PC-9 (cell line): ENCODE results near the gene POLA2. TPM values are rescaled to one million over a fixed set of nuclear protein-coding genes. Genes with fewer than 3 reads are reported as not detected.

ENCODE experiments used
- BruUV-seq: library from RNA; stranded (reverse); fragments of 400-500 nt; replicated peaks from 2 replicates; lab custom pipeline; 2021; lab: Mats Ljungman, UMichigan
- CTCF ChIA-PET: fragments of 300-600 bp; sonication (Branson Sonifier 250); formaldehyde crosslinking; loops from one replicate; lab custom pipeline; 2022; ENCODE audit warnings: antibody characterized with exemption; lab: Charles Lee
- POLR2A ChIA-PET: fragments of 300-600 bp; sonication (Branson Sonifier 250); formaldehyde crosslinking; loops from one replicate; lab custom pipeline; 2022; ENCODE audit warnings: antibody characterized with exemption; ENCODE audit not compliant: unreplicated experiment; lab: Charles Lee
- DNase-seq, 2 experiments: peaks; one replicate each; pipeline versions ENCODE4 v3.0.0 to v3.0.0-alpha.2; 2015 to 2022; ENCODE audit warnings: mixed read lengths in 1 of 2
- H2AFZ ChIP-seq: fragments of 200-600 bp; sonication (generic); 2 replicates; pipeline ENCODE4 v1.8.1; 2017; ENCODE audit warnings: antibody characterized with exemption
- H3F3A ChIP-seq: fragments of 200-600 bp; sonication (generic); 2 replicates; pipeline ENCODE4 v1.8.1; 2017; ENCODE audit warnings: antibody characterized with exemption, mild to moderate bottlenecking, low read depth; ENCODE audit not compliant: insufficient read depth
- H3K27ac ChIP-seq: fragments of 200-600 bp; sonication (generic); 2 replicates; pipeline ENCODE4 v1.6.1; 2016; ENCODE audit warnings: mixed run types
- H3K27me3 ChIP-seq: fragments of 200-600 bp; sonication (generic); 2 replicates; pipeline ENCODE4 v1.6.1; 2016; ENCODE audit warnings: low read depth, mixed run types; ENCODE audit not compliant: insufficient read depth
- H3K36me3 ChIP-seq: fragments of 200-600 bp; sonication (generic); 2 replicates; pipeline ENCODE4 v1.6.1; 2016; ENCODE audit warnings: low read depth, mixed run types
- H3K4me1 ChIP-seq: fragments of 200-600 bp; sonication (generic); replicated peaks from 2 replicates; pipeline ENCODE4 v1.6.1; 2016; ENCODE audit warnings: mixed run types; ENCODE audit not compliant: insufficient read depth
- H3K4me2 ChIP-seq: fragments of 200-600 bp; sonication (generic); 2 replicates; pipeline ENCODE4 v1.6.1; 2017; ENCODE audit warnings: mixed run types
- H3K4me3 ChIP-seq: fragments of 200-600 bp; sonication (generic); 2 replicates; pipeline ENCODE4 v1.6.1; 2016; ENCODE audit warnings: mixed run types
- H3K79me2 ChIP-seq: fragments of 200-600 bp; sonication (generic); 2 replicates; pipeline ENCODE4 v1.6.1; 2017; ENCODE audit warnings: low read depth, mixed run types
- H3K9me2 ChIP-seq: fragments of 200-600 bp; sonication (generic); 2 replicates; pipeline ENCODE4 v1.8.1; 2017; ENCODE audit warnings: mild to moderate bottlenecking; ENCODE audit not compliant: insufficient read depth
- H3K9me3 ChIP-seq: fragments of 200-600 bp; sonication (generic); 2 replicates; pipeline ENCODE4 v1.8.1; 2016; ENCODE audit warnings: low read depth; ENCODE audit not compliant: insufficient read depth
- H4K20me1 ChIP-seq: fragments of 200-600 bp; sonication (generic); 2 replicates; pipeline ENCODE4 v1.8.1; 2017; ENCODE audit not compliant: insufficient read depth
- EZH2 ChIP-seq: fragments of 200-600 bp; sonication (generic); IDR thresholded peaks from 2 replicates; pipeline ENCODE4 v1.8.0; 2017; ENCODE audit warnings: antibody characterized with exemption, low read depth
- intact Hi-C: fragments of 100-400 bp; cut with micrococcal nuclease; formaldehyde crosslinking; loops from one replicate; pipeline ENCODE4 v1.10.0; 2022; ENCODE audit not compliant: unreplicated experiment
- total RNA-seq: library from RNA; stranded (reverse); gene quantifications from 2 replicates; pipeline ENCODE4 v1.2.3, GENCODE V29; 2021
- TF ChIP-seq, protein P1 (sequence below): fragments of 200-600 bp; sonication (generic); conservative IDR thresholded peaks from 2 replicates; pipeline ENCODE4 v1.6.1; 2017; ENCODE audit warnings: mixed run types, antibody characterized with exemption, mild to moderate bottlenecking, moderate library complexity

POLA2 gene
- total RNA-seq, 1 experiment from 2014 or later, result 39.3 TPM

DNA sequence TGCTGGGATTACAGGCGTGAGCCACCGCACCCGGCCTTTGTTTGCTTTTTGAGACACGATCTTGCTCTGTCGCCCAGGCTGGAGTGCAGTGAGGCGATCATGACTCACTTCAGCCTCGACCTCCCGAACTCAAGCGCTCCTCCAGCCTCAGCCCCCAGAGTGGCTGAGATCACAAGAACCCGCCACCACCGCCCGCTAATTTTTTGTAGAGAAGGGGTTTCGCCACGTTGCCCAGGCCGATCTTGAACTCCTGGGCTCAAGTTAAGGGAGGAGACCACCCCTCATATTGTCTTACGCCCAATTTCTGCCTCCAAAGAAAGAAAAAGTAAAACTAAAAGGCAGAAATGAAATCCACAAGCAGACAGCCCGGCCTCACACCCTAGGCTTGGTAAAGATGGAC lies 1.5 kb upstream of the POLA2 start:
- ChIA-PET POLR2A (no interaction called here), CTCF (no interaction called here)
- H3K27ac ChIP-seq, result no peak overlapping the region
- H3F3A ChIP-seq, result peaks cover 16% of the 10 kb centered on the region; the same call in 1 of the 2 replicates
- peaks cover 33% of the 10 kb centered on the region for H3K79me2 ChIP-seq
- TF ChIP-seq, protein P1, sequence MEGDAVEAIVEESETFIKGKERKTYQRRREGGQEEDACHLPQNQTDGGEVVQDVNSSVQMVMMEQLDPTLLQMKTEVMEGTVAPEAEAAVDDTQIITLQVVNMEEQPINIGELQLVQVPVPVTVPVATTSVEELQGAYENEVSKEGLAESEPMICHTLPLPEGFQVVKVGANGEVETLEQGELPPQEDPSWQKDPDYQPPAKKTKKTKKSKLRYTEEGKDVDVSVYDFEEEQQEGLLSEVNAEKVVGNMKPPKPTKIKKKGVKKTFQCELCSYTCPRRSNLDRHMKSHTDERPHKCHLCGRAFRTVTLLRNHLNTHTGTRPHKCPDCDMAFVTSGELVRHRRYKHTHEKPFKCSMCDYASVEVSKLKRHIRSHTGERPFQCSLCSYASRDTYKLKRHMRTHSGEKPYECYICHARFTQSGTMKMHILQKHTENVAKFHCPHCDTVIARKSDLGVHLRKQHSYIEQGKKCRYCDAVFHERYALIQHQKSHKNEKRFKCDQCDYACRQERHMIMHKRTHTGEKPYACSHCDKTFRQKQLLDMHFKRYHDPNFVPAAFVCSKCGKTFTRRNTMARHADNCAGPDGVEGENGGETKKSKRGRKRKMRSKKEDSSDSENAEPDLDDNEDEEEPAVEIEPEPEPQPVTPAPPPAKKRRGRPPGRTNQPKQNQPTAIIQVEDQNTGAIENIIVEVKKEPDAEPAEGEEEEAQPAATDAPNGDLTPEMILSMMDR, result no peak
- no peak for TF ChIP-seq EZH2
- no peak overlapping the region for H2AFZ ChIP-seq
- H3K27me3 ChIP-seq, result no peaks in the 10 kb centered on the region
- BruUV-seq, result no TSS peak
- no peaks in the 10 kb centered on the region for H3K9me2 ChIP-seq
- H3K9me3 ChIP-seq, result no peaks in the 10 kb centered on the region
- H3K36me3 ChIP-seq, result no peaks in the 10 kb centered on the region
- DNase-seq, result no peak
- intact Hi-C loops, result no loop called here
- H3K4me1 ChIP-seq, result peaks cover 15% of the 10 kb centered on the region
- H3K4me2 ChIP-seq, result no peak overlapping the region
- H3K4me3 ChIP-seq, result no peak overlapping the region
- no peaks in the 10 kb centered on the region for H4K20me1 ChIP-seq

DNA sequence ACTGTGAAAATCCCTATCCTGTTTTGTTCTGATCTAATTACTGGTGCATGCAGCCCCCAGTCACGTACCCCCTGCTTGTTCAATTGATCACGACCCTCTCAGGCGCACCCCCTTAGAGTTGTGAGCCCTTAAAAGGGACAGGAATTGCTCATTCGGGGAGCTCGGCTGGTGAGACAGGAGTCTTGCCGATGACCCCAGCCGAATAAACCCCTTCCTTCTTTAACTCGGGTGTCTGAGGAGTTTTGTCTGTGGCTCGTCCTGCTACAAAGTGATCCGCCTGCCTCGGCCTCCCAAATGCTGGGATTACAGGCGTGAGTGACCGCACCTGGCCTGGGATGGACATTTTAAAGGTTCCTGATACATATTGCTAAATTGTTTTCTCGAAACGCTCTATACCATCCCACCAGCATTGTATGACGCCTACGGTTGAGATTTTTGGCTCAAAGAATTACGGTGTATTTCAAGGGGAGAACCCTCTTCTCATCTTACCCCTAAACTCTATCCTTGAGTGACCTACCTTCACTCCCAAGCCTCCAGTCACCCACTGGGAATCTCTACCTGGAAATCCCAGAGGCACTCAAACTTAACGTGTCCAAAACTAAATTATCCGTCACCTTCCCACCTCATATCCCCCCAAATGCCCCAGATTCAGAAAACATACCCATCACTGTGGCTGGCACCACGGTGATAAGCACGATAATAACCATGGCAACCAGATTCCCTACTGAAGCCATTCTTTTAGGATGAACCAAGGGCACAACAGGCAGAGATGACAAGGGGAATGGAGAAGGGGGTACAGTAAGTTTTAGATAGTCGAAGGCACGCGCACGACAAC lies 789 bp upstream of the POLA2 start:
- H3K27ac ChIP-seq, result peak overlapping the region; percentile 48
- H3K4me1 ChIP-seq, result peaks cover 15% of the 10 kb centered on the region
- peaks cover 16% of the 10 kb centered on the region; the same call in 1 of the 2 replicates for H3F3A ChIP-seq
- H2AFZ ChIP-seq, result peak overlapping the region; percentile 95
- no peak for TF ChIP-seq EZH2
- TF ChIP-seq, protein P1, result no peak
- no peaks in the 10 kb centered on the region for H3K9me2 ChIP-seq
- H3K79me2 ChIP-seq, result peaks cover 40% of the 10 kb centered on the region
- H3K9me3 ChIP-seq, result no peaks in the 10 kb centered on the region
- DNase-seq, result no peak
- H4K20me1 ChIP-seq, result no peaks in the 10 kb centered on the region
- H3K27me3 ChIP-seq, result no peaks in the 10 kb centered on the region
- CTCF ChIA-PET, result interaction anchor here (0.5 to 1.3 kb wide), 3 partner anchors 56 to 85 kb away, joined by 3 to 13 read pairs (median 4); no protein-coding TSS in a partner anchor
- BruUV-seq, result TSS peak; percentile 99
- peak overlapping the region; percentile 99 for H3K4me2 ChIP-seq
- no peaks in the 10 kb centered on the region for H3K36me3 ChIP-seq
- intact Hi-C loops, result no loop called here
- POLR2A ChIA-PET, result interaction anchor here (0.7 to 0.9 kb wide), 4 partner anchors 64 to 326 kb away, joined by 3 to 6 read pairs (median 4); no protein-coding TSS in a partner anchor
- H3K4me3 ChIP-seq, result peak overlapping the region; percentile 64

DNA sequence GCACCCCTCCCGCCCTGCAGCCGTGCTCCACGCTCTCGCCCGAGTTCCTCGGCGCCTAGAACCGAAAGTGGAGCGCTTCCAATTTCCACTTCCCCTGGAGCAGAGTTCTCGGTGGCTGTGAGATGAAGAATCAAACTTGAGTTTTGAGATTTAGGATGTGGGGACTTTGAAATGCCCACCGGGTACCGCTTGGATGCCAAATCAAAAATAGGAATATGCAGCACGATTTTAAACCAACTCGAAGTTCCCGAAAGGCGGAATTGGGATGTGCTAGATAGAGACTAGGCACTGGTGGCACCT lies 569 bp downstream of the POLA2 start:
- Histone ChIP-seq H4K20me1 (no peaks in the 10 kb centered on the region), H3K4me1 (peaks cover 15% of the 10 kb centered on the region), H3K9me2 (no peaks in the 10 kb centered on the region), H2AFZ (peak overlapping the region; percentile 95), H3K79me2 (peaks cover 40% of the 10 kb centered on the region), H3K27ac (0 out of 2 replicates have a peak overlapping the region, but pooled peaks have one; percentile 30), H3K9me3 (no peaks in the 10 kb centered on the region), H3K27me3 (no peaks in the 10 kb centered on the region), H3K36me3 (peaks cover 4% of the 10 kb centered on the region; the same call in 1 of the 2 replicates), H3K4me2 (peak overlapping the region; percentile 99), H3F3A (peaks cover 16% of the 10 kb centered on the region; the same call in 1 of the 2 replicates), H3K4me3 (peak overlapping the region; percentile 64)
- TF ChIP-seq EZH2, result no peak
- TF ChIP-seq, protein P1, result no peak; the same call in 1 of the 2 replicates
- intact Hi-C loops, result no loop called here
- no TSS peak for BruUV-seq
- ChIA-PET CTCF (interaction anchor here (0.6 to 2.4 kb wide), 6 partner anchors 13 to 523 kb away, joined by 3 to 13 read pairs (median 3); partner anchors contain the start of gene CAPN1), POLR2A (interaction anchor here (0.5 to 1.0 kb wide), 10 partner anchors 13 to 324 kb away, joined by 3 to 6 read pairs (median 4); no protein-coding TSS in a partner anchor)
- DNase-seq, result no peak
